GM23248 (cell line): Measurements from ENCODE around the gene KLRD1.
"Not testable (repeated sequence)": the region's sequence is repeated elsewhere in the genome, so short reads cannot be mapped to it uniquely, and the experiment has no call there.

Experiments used
- EZH2 ChIP-seq: fragments of 200-600 bp; sonication (generic); IDR thresholded peaks from 2 replicates; pipeline ENCODE4 v1.6.1; 2018; ENCODE audit warnings: antibody characterized with exemption, mild to moderate bottlenecking; ENCODE audit not compliant: insufficient read depth, poor library complexity, severe bottlenecking
- EZH2phosphoT487 ChIP-seq: fragments of 200-600 bp; sonication (generic); IDR thresholded peaks from 2 replicates; pipeline ENCODE4 v1.6.1; 2018; ENCODE audit warnings: antibody characterized with exemption, moderate library complexity, mild to moderate bottlenecking, low read depth; ENCODE audit not compliant: insufficient read depth

- not testable (repeated sequence) for TF ChIP-seq EZH2, EZH2phosphoT487
Observed at GRCh38 chr12:10367714-10368113, 60.0 kb downstream of the KLRD1 start.
